A673 (cell line): Measurements from ENCODE around the gene ZNF880.
A peak's percentile ranks its signal among the peaks of the same experiment; 100 is the strongest.

Experiments used
- EZH2 ChIP-seq: fragments of 200-600 bp; sonication (generic); IDR thresholded peaks from 2 replicates; pipeline ENCODE4 v1.6.1; 2017; ENCODE audit warnings: borderline replicate concordance, low read depth, mild to moderate bottlenecking, mixed read lengths, antibody characterized with exemption, low read length; ENCODE audit not compliant: poor library complexity, severe bottlenecking
- TF ChIP-seq, protein P1 (sequence below): fragments of 300-800, 200-600 bp; sonication (generic); conservative IDR thresholded peaks from 2 replicates; pipeline ENCODE4 v1.5.1; 2017; ENCODE audit warnings: low read depth, mild to moderate bottlenecking, antibody characterized with exemption, low read length, moderate library complexity, mixed read lengths

DNA sequence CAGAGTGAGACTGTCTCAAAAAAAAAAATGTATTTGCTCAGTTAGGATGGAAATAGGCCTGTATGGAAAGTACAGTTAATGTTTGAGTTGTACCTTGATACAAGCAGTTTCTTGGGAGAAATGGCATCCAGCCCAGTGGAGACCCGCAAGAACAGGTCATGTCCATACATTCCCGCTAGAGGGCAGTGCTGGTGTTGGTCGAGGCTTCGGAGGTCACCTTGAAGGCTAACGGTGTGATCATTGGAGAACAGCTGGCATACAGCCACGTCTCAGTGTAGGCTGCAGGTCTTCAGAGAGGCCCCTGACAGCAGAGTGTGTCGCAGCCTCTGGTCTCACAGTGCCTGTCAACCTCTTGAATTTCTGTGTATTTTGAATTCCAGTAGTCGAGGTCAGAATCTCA lies 26.2 kb upstream of the ZNF880 start:
- TF ChIP-seq EZH2, result no peak
- TF ChIP-seq, protein P1, sequence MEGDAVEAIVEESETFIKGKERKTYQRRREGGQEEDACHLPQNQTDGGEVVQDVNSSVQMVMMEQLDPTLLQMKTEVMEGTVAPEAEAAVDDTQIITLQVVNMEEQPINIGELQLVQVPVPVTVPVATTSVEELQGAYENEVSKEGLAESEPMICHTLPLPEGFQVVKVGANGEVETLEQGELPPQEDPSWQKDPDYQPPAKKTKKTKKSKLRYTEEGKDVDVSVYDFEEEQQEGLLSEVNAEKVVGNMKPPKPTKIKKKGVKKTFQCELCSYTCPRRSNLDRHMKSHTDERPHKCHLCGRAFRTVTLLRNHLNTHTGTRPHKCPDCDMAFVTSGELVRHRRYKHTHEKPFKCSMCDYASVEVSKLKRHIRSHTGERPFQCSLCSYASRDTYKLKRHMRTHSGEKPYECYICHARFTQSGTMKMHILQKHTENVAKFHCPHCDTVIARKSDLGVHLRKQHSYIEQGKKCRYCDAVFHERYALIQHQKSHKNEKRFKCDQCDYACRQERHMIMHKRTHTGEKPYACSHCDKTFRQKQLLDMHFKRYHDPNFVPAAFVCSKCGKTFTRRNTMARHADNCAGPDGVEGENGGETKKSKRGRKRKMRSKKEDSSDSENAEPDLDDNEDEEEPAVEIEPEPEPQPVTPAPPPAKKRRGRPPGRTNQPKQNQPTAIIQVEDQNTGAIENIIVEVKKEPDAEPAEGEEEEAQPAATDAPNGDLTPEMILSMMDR, result peak; percentile 42; the same call in 1 of the 2 replicates
